ENCODE measurements around the gene GLYATL3.
A peak's percentile ranks its signal among the peaks of the same experiment; 100 is the strongest.

GLYATL3 gene

DNA sequence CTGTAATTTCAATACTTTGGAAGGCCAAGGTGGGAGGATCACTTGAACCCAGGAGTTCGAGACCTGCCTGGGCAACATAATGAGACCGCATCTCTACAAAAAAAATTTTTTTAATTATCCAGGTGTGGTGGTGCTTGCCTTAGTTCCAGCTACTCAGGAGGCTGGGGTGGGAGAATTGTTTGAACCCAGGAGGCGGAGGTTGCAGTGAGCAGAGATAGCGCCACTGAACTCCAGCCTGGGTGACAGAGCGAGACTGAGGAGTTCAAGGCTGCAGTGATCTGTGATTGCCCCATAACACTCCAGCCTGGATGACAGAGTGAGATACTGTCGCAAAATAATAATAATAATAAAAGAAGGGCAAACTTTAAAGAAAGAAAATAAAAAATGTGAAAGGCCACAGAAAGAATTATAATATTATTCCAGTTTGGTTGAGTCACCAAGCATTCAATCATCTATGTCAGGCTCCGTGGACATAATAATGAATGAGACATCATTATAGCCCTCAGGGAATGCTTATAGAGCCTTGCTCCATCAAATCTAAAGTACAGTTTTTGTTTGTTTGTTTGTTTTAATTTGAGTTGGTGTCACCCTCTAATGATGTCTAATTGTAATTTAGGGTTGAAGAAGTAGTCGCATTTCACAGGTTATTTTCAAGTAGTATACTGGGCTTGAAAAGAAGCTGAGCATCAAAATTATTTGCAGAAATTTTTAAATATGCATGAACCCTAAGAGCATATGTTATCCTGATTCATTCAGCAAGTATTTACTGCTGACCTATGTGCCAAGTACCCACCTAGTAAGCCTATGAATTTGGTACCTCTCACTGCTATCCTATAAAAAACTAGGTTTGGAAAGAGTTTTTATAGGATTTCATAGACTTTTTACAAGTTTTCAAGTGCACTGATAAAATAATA lies 15.1 kb downstream of the GLYATL3 start:
- no peak for DNase-seq

DNA sequence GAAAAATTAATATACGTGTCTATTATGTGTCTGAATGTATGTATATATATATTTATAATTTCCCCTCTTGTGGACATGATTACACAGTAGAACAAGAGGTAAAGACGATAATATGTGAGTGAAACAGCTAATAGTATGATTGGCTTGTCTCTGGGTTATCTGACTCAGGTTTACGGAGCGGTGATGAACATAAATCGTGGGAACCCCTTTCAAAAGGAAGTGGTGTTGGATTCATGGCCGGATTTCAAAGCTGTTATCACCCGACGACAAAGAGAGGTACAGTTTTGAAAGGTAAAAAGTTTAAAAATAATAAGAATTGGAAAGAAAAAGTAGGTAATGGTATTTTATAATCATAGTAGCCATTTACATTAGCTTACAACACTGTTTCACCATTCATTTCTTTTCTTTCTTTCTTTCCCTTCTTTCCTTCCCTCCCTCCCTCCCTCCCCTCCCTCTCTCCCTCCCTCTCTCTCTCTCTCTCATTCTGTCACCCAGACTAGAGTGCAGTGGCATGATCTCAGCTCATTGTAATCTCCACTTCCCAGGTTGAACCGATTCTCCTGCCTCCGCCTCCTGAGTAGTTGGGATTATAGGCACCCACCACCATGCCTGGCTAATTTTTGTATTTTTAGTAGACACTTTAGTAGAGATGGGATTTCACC lies 15.9 kb downstream of the GLYATL3 start:
- no peak for DNase-seq

GRCh38 chr6:49516147-49516505 lies 16.4 kb downstream of the GLYATL3 start:
- DNase-seq: no peak

GRCh38 chr6:49517919-49518318 lies 18.2 kb downstream of the GLYATL3 start:
- DNase-seq: no peak

- DNase-seq: no peak
Measured at GRCh38 chr6:49519660-49520059, 19.9 kb downstream of the GLYATL3 start.

- no peak for DNase-seq
Measured at GRCh38 chr6:49522710-49523593, 23.2 kb downstream of the GLYATL3 start.

DNA sequence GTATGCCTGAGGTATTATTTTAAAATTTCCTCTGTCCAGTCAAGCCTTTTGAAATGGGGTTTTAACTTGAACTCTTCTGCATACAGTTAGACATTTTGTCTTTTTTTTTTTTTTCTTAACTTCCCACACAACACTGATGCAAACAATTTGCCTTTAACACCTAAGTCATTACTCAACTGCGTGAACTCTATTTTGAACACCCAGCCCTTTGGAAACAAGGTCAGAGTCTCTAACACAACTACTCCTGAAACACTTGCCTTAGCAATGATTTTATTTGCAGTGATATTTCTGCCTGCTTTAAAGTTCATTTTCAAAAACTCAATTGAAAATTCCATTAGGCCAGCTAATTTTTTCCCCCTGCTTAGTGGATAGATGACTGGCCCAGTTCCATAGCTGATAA lies 24.2 kb downstream of the GLYATL3 start:
- no peak for DNase-seq

GRCh38 chr6:49524541-49524940 lies 24.8 kb downstream of the GLYATL3 start:
- DNase-seq: no peak

DNA sequence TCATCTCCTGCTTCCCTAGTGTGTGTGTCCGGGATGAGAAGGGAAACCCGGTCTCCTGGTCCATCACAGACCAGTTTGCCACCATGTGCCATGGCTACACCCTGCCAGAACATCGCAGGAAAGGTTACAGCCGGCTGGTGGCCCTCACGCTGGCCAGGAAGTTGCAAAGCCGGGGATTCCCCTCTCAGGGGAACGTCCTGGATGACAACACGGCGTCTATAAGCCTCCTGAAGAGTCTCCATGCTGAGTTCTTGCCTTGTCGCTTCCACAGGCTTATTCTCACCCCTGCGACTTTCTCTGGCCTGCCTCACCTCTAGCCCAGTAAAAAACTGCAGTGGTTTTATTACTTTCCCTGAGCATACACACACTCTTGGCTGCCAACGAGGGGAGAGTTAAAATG lies 26.9 kb downstream of the GLYATL3 start:
- DNase-seq: no peak

DNA sequence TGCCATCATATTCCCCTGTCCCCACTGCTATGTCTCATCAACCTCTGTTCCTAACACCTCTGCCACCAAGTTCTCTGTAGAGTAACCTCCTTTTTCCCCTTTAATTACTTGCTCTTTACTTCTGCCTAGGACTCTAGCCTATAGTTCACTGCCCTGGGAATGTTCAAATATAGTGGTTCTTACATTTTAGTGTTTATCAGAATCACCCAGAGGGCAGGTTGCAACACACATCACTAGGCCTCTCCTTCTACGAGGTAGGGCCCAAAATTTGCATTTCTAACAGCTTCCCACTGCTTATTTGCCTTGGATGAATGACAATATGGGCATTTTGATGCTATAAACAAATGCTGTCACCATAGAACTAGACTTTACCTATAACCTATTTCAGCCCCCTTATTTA lies 27.6 kb downstream of the GLYATL3 start:
- no peak for DNase-seq

DNA sequence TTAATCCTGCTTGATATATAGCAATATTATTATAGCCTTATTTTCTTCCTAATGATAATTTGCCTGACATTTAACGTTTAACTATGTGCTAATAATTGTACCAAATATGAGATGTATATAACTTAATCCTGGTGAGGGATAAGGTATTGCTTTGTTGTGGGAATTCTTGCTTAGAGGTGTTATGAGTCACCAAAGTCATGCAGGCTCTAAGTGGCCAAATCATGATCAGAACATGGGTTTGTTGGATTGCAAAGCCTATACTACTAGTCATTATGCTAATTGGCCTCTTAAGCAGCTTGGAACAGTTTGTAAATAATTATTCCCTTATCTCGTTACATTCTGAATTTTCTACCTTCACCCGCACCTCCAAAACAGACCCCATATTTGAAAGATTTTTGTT lies 28.8 kb downstream of the GLYATL3 start:
- no peak for DNase-seq

DNA sequence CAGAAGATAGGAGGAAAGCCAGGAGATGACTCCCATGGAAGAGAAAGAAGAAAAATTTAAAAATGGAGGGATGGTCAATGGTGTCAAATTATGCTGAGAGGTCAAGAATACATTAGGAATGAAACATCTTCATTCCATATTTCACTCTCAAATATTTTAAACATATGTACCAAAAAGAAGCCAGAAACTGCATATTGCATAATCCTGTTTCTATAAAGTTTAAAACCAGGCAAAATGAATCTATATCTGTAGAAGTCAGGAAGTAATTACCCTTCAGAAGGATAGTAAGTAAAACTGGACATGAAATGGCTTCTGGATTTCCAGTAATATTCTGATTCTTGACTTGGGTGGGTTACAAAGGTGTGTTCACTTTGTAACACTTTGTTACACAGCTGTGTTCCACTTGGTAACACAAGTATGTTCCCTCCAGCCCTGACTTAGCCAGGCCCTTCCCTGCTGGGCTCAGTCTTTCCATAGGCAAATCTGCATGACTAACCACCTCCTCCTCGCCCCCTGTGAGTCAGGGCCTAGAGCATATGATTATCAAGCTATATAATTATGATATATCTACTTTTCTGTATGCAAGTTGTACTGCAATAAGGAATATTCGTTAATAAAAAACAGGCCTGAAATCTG lies 30.5 kb downstream of the GLYATL3 start:
- no peak for DNase-seq

DNA sequence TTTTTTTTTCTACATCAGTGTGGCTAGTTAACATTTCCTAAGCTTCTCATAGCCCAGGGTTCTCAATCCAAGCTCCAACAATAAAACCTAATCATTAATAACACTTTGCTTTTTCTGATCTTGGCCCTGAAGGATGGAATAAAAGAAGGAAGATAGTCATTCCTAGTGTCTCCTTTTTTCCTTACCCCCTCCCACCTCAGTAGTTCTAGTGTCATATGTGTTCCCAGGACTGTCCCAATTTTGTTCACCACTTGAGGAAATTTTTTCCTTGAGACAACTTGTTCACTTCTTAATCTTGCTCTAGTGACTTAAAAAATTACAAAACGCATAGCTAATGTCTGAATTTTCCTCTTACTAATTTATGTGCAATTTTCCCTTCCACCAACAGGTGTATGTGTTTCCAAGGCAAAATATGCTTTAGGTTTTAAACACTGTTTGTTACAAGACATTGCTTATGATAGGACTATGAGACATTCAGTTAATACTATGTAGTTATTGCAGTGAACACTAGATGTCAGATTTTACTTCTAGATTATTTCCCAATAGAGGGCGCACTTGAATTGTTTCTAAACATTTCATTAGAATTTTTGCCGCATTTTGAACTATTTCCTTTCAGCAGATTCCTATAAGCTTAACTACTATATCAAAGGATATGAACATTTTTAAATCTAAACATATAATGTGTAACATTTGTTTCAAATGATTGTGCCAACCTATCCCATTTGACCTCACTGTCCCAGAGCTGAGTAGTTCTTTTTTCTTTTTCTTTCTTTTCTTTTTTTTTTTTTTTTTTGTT lies 32.2 kb downstream of the GLYATL3 start:
- peak; percentile 84 for DNase-seq

- no peak for DNase-seq
Measured at GRCh38 chr6:49535795-49536194, 36.1 kb downstream of the GLYATL3 start.

GRCh38 chr6:49539102-49539501 lies 39.4 kb downstream of the GLYATL3 start:
- DNase-seq: no peak

DNA sequence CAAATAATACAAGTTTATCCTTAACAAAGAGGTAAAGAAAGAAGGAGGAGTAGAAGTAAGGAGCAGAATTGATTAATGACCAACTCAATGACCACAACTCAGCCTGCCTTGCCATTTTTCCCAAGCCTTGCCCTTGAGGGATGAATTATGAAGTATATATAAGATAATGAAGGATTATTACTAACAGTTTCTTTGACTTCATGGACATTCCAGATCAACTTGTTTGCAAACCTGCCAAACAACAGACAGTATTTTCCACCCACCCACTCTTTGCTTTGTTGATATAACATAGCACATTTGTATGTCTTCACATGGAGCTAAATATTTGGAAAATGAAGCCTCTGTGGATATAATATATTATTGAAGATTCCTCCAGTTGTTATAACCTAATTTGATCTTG lies 40.9 kb downstream of the GLYATL3 start:
- DNase-seq: no peak

DNA sequence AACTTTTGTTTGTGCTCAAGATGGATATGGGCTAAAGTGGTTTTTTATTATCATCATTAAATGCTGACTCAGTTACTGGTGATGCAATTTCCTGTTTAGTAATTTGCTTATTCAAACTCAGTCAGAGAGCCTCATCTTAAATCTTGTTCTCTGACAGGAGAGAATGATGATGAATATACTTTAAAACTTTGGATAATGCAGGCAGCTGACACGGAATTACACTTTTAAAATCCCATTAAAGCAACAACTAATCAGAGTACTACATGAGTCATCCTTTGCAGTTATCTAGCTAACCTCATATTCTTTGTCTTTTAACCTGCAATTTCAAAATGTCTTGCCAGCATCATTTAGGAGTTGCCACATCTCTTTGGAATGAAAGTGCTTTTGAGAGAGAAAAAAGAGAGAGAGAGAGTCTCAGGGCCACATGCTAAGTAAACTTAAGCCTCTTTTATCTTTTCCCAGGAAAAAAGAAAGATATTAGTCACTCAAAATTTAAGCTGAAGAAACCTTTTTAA lies 41.5 kb downstream of the GLYATL3 start:
- DNase-seq: peak; percentile 95

DNA sequence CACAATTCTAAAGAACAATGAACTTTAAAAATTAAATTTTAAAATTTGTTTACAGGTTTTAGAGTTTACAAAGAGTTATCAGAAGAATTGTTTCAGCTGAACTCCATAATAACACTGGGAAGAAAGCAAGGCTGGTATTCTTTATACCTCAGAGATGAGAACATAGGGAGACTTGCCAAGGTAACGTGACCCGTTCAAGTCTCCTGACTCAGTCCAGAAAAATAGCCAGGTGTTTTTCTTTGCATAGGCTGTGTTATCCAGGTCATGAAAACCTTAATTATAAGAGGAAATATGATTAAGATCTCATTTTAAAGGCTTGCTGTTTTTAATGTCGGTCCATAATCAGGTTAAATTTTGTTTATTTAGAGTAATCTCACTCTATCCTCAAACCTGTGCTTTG lies 42.2 kb downstream of the GLYATL3 start:
- DNase-seq: peak; percentile 31

GRCh38 chr6:49543087-49543858 lies 43.5 kb downstream of the GLYATL3 start:
- no peak for DNase-seq

DNA sequence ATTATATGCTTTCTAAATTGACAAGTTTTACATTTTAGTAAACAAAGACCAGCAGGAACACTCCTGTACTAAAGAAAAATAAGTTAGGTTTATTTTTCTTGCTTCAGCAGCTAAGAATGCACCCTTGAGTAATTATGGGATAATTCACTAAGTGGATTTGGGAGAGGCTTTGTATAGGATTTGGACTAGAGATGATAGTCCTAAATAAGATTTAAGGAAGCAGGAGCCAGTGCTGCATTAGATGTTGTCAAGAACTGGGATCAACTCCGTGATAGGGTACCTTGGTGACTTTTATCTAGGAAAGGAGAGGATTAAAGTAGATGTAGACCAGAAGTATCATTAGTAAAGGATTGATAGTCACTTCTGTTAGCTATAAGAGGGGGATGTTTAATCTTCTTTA lies 46.6 kb downstream of the GLYATL3 start:
- DNase-seq: no peak
